ENCODE data around the gene ARHGAP32.

Gene ARHGAP32

GRCh38 chr11:128938156-128938885 lies 253.8 kb downstream of the ARHGAP32 start:
- Histone ChIP-seq H3K4me3 (ENCODE audit: low read depth in 1 of 2, low read length in 2 of 2) (no peak overlapping the region), H3K27ac (ENCODE audit: low read depth, low read length) (no peak overlapping the region), H3K9ac (ENCODE audit: low read length) (no peak overlapping the region), H3K36me3 (ENCODE audit: insufficient read depth, low read length) (no peaks in the 10 kb centered on the region), H3K27me3 (ENCODE audit: control insufficient read depth in 1 of 2, insufficient read depth in 2 of 2, low read length in 2 of 2) (no peaks in the 10 kb centered on the region), H3K9me3 (ENCODE audit: low read length) (no peaks in the 10 kb centered on the region), H3K4me1 (ENCODE audit: insufficient read depth, low read length) (no peaks in the 10 kb centered on the region)

- H3K27me3 ChIP-seq (ENCODE audit: control insufficient read depth in 1 of 2, insufficient read depth in 2 of 2, low read length in 2 of 2): no peaks in the 10 kb centered on the region
- H3K36me3 ChIP-seq (ENCODE audit: insufficient read depth, low read length): no peaks in the 10 kb centered on the region
- H3K9ac ChIP-seq (ENCODE audit: low read length): no peak overlapping the region
- no peaks in the 10 kb centered on the region for H3K4me1 ChIP-seq (ENCODE audit: insufficient read depth, low read length)
- no peaks in the 10 kb centered on the region for H3K9me3 ChIP-seq (ENCODE audit: low read length)
- no peak overlapping the region for H3K4me3 ChIP-seq (ENCODE audit: low read depth in 1 of 2, low read length in 2 of 2)
- no peak overlapping the region for H3K27ac ChIP-seq (ENCODE audit: low read depth, low read length)
Measured at GRCh38 chr11:128937480-128937879, 254.6 kb downstream of the ARHGAP32 start.

- Histone ChIP-seq H3K27ac (ENCODE audit: low read depth, low read length) (no peak overlapping the region), H3K27me3 (ENCODE audit: control insufficient read depth in 1 of 2, insufficient read depth in 2 of 2, low read length in 2 of 2) (no peaks in the 10 kb centered on the region), H3K9me3 (ENCODE audit: low read length) (no peaks in the 10 kb centered on the region), H3K36me3 (ENCODE audit: insufficient read depth, low read length) (no peaks in the 10 kb centered on the region), H3K9ac (ENCODE audit: low read length) (no peak overlapping the region), H3K4me1 (ENCODE audit: insufficient read depth, low read length) (no peaks in the 10 kb centered on the region), H3K4me3 (ENCODE audit: low read depth in 1 of 2, low read length in 2 of 2) (no peak overlapping the region)
Measured at GRCh38 chr11:128936606-128937251, 255.4 kb downstream of the ARHGAP32 start.

GRCh38 chr11:128934926-128935325 lies 257.2 kb downstream of the ARHGAP32 start:
- H3K4me3 ChIP-seq (ENCODE audit: low read depth in 1 of 2, low read length in 2 of 2): no peak overlapping the region
- no peaks in the 10 kb centered on the region for H3K36me3 ChIP-seq (ENCODE audit: insufficient read depth, low read length)
- no peaks in the 10 kb centered on the region for H3K27me3 ChIP-seq (ENCODE audit: control insufficient read depth in 1 of 2, insufficient read depth in 2 of 2, low read length in 2 of 2)
- H3K9ac ChIP-seq (ENCODE audit: low read length): no peak overlapping the region
- no peak overlapping the region for H3K27ac ChIP-seq (ENCODE audit: low read depth, low read length)
- no peaks in the 10 kb centered on the region for H3K4me1 ChIP-seq (ENCODE audit: insufficient read depth, low read length)
- H3K9me3 ChIP-seq (ENCODE audit: low read length): no peaks in the 10 kb centered on the region

- no peak overlapping the region for H3K9ac ChIP-seq (ENCODE audit: low read length)
- no peaks in the 10 kb centered on the region for H3K4me1 ChIP-seq (ENCODE audit: insufficient read depth, low read length)
- H3K9me3 ChIP-seq (ENCODE audit: low read length): no peaks in the 10 kb centered on the region
- H3K27me3 ChIP-seq (ENCODE audit: control insufficient read depth in 1 of 2, insufficient read depth in 2 of 2, low read length in 2 of 2): no peaks in the 10 kb centered on the region
- H3K4me3 ChIP-seq (ENCODE audit: low read depth in 1 of 2, low read length in 2 of 2): no peak overlapping the region
- H3K36me3 ChIP-seq (ENCODE audit: insufficient read depth, low read length): no peaks in the 10 kb centered on the region
- H3K27ac ChIP-seq (ENCODE audit: low read depth, low read length): no peak overlapping the region
Measured at GRCh38 chr11:128934351-128934750, 257.8 kb downstream of the ARHGAP32 start.

GRCh38 chr11:128933481-128934178 lies 258.5 kb downstream of the ARHGAP32 start:
- no peak overlapping the region for H3K27ac ChIP-seq (ENCODE audit: low read depth, low read length)
- H3K27me3 ChIP-seq (ENCODE audit: control insufficient read depth in 1 of 2, insufficient read depth in 2 of 2, low read length in 2 of 2): no peaks in the 10 kb centered on the region
- H3K36me3 ChIP-seq (ENCODE audit: insufficient read depth, low read length): no peaks in the 10 kb centered on the region
- no peak overlapping the region for H3K4me3 ChIP-seq (ENCODE audit: low read depth in 1 of 2, low read length in 2 of 2)
- no peak overlapping the region for H3K9ac ChIP-seq (ENCODE audit: low read length)
- H3K9me3 ChIP-seq (ENCODE audit: low read length): no peaks in the 10 kb centered on the region
- H3K4me1 ChIP-seq (ENCODE audit: insufficient read depth, low read length): no peaks in the 10 kb centered on the region

GRCh38 chr11:128931668-128932067 lies 260.5 kb downstream of the ARHGAP32 start:
- Histone ChIP-seq H3K4me3 (ENCODE audit: low read depth in 1 of 2, low read length in 2 of 2) (no peak overlapping the region), H3K27ac (ENCODE audit: low read depth, low read length) (no peak overlapping the region), H3K9me3 (ENCODE audit: low read length) (no peaks in the 10 kb centered on the region), H3K9ac (ENCODE audit: low read length) (no peak overlapping the region), H3K36me3 (ENCODE audit: insufficient read depth, low read length) (no peaks in the 10 kb centered on the region), H3K4me1 (ENCODE audit: insufficient read depth, low read length) (no peaks in the 10 kb centered on the region), H3K27me3 (ENCODE audit: control insufficient read depth in 1 of 2, insufficient read depth in 2 of 2, low read length in 2 of 2) (no peaks in the 10 kb centered on the region)

GRCh38 chr11:128931066-128931465 lies 261.1 kb downstream of the ARHGAP32 start:
- Histone ChIP-seq H3K4me1 (ENCODE audit: insufficient read depth, low read length) (no peaks in the 10 kb centered on the region), H3K27ac (ENCODE audit: low read depth, low read length) (no peak overlapping the region), H3K4me3 (ENCODE audit: low read depth in 1 of 2, low read length in 2 of 2) (no peak overlapping the region), H3K9ac (ENCODE audit: low read length) (no peak overlapping the region), H3K36me3 (ENCODE audit: insufficient read depth, low read length) (no peaks in the 10 kb centered on the region), H3K27me3 (ENCODE audit: control insufficient read depth in 1 of 2, insufficient read depth in 2 of 2, low read length in 2 of 2) (no peaks in the 10 kb centered on the region), H3K9me3 (ENCODE audit: low read length) (no peaks in the 10 kb centered on the region)

- H3K4me3 ChIP-seq (ENCODE audit: low read depth in 1 of 2, low read length in 2 of 2): no peak overlapping the region
- no peaks in the 10 kb centered on the region for H3K9me3 ChIP-seq (ENCODE audit: low read length)
- no peaks in the 10 kb centered on the region for H3K36me3 ChIP-seq (ENCODE audit: insufficient read depth, low read length)
- no peaks in the 10 kb centered on the region for H3K27me3 ChIP-seq (ENCODE audit: control insufficient read depth in 1 of 2, insufficient read depth in 2 of 2, low read length in 2 of 2)
- no peaks in the 10 kb centered on the region for H3K4me1 ChIP-seq (ENCODE audit: insufficient read depth, low read length)
- H3K9ac ChIP-seq (ENCODE audit: low read length): no peak overlapping the region
- H3K27ac ChIP-seq (ENCODE audit: low read depth, low read length): no peak overlapping the region
Measured at GRCh38 chr11:128929991-128930390, 262.1 kb downstream of the ARHGAP32 start.

- H3K36me3 ChIP-seq (ENCODE audit: insufficient read depth, low read length): no peaks in the 10 kb centered on the region
- no peak overlapping the region for H3K4me3 ChIP-seq (ENCODE audit: low read depth in 1 of 2, low read length in 2 of 2)
- H3K27ac ChIP-seq (ENCODE audit: low read depth, low read length): no peak overlapping the region
- H3K27me3 ChIP-seq (ENCODE audit: control insufficient read depth in 1 of 2, insufficient read depth in 2 of 2, low read length in 2 of 2): no peaks in the 10 kb centered on the region
- no peak overlapping the region for H3K9ac ChIP-seq (ENCODE audit: low read length)
- no peaks in the 10 kb centered on the region for H3K4me1 ChIP-seq (ENCODE audit: insufficient read depth, low read length)
- no peaks in the 10 kb centered on the region for H3K9me3 ChIP-seq (ENCODE audit: low read length)
Measured at GRCh38 chr11:128929468-128929867, 262.7 kb downstream of the ARHGAP32 start.

- no peak overlapping the region for H3K4me3 ChIP-seq (ENCODE audit: low read depth in 1 of 2, low read length in 2 of 2)
Measured at GRCh38 chr11:128928400-128928799, 263.7 kb downstream of the ARHGAP32 start.

More at GRCh38 chr11:128928400-128928799, 263.7 kb downstream of the ARHGAP32 start:
- Histone ChIP-seq H3K9me3 (ENCODE audit: low read length) (no peaks in the 10 kb centered on the region), H3K4me1 (ENCODE audit: insufficient read depth, low read length) (no peaks in the 10 kb centered on the region), H3K36me3 (ENCODE audit: insufficient read depth, low read length) (no peaks in the 10 kb centered on the region), H3K27me3 (ENCODE audit: control insufficient read depth in 1 of 2, insufficient read depth in 2 of 2, low read length in 2 of 2) (no peaks in the 10 kb centered on the region), H3K9ac (ENCODE audit: low read length) (no peak overlapping the region), H3K27ac (ENCODE audit: low read depth, low read length) (no peak overlapping the region)

Data from muscle layer of colon (tissue), 2 donors.